Skeletal muscle satellite cell (primary cell): ENCODE data around the gene SLC12A8.
A peak's percentile ranks its signal among the peaks of the same experiment; 100 is the strongest.

ENCODE experiments used
- H3K27me3 ChIP-seq: 2 replicates; pipeline ENCODE4 v1.7.0; 2013; ENCODE audit warnings: low read length; ENCODE audit not compliant: control insufficient read depth, insufficient read depth
- H3K36me3 ChIP-seq: 2 replicates; pipeline ENCODE4 v1.7.0; 2013; ENCODE audit warnings: mild to moderate bottlenecking, control low read depth, low read length; ENCODE audit not compliant: insufficient read depth
- H3K4me1 ChIP-seq: 2 replicates; pipeline ENCODE4 v1.7.0; 2013; ENCODE audit warnings: low read length; ENCODE audit not compliant: control insufficient read depth, insufficient read depth
- H3K4me2 ChIP-seq: 2 replicates; pipeline ENCODE4 v1.7.0; 2013; ENCODE audit warnings: mild to moderate bottlenecking, low read length
- H3K4me3 ChIP-seq: 2 replicates; pipeline ENCODE4 v1.7.0; 2013; ENCODE audit warnings: low read length
- H3K9ac ChIP-seq: 2 replicates; pipeline ENCODE4 v1.7.0; 2013; ENCODE audit warnings: mild to moderate bottlenecking, low read depth, low read length, moderate library complexity
- H3K9me3 ChIP-seq: replicated peaks from 2 replicates; pipeline ENCODE4 v1.7.0; 2013; ENCODE audit warnings: mild to moderate bottlenecking, control low read depth, low read length

The SLC12A8 gene

DNA sequence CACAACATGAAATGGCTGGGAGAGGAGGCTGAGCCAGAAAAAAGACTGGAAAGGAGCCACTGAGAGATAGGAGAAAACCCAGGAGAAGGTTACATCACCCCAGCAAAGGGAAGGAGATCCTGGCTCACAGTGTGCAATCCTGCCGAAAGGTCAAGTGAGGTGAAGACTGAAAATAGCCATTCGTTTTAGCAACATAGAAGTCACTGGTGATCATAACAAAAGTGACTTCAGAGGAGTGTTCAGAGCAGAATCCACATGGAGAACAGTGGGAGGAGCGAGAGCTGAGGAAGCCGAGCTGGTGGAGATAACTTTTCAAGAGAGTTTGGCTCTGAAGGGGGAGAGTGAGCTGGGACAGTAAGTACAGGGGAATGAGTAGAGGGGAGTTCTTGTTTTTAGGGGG is 151.4 kb downstream of the SLC12A8 start:
- Histone ChIP-seq H3K9ac (no peak overlapping the region), H3K36me3 (no peaks in the 10 kb centered on the region), H3K9me3 (no peaks in the 10 kb centered on the region), H3K4me1 (peaks cover 43% of the 10 kb centered on the region), H3K4me2 (no peak overlapping the region), H3K27me3 (no peaks in the 10 kb centered on the region), H3K4me3 (no peak overlapping the region)

DNA sequence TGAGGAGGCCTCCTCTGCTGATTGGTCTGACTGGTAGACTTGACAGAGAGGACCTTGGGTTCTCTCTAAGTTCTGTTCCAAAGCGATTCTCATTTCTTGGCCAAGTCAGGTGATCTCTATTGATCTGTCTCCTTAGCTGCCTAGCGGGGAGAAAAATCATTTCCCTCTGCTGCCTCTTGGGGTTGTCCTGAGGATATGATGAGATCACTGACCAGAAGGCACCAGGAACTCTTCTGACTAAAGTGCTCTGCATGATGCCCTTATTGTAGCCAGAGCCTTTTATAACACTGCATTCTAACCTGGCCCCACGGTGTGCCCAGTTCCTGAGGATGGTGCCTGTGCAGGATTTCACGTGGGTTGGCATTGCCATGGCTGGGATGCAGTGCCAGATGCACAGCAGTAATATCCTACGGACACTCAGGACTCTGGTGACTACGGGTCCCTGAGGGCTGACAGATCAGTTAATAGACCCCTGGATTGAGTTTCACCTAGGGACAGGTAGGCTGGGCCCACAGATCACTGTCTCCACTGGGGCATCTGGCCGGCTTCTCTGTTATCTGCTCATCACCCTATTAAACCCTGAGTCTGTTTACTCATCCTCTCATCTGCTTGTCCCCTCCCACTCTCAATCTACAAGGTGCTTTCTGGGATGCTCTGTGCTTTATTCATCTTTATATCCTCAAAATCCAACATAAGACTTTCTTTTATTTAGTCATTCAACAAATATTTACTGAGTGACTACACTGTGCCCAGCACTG is 152.9 kb downstream of the SLC12A8 start:
- Histone ChIP-seq H3K36me3 (no peaks in the 10 kb centered on the region), H3K4me1 (peaks cover 44% of the 10 kb centered on the region), H3K9me3 (no peaks in the 10 kb centered on the region), H3K27me3 (no peaks in the 10 kb centered on the region), H3K4me2 (no peak overlapping the region), H3K4me3 (no peak overlapping the region), H3K9ac (no peak overlapping the region)

DNA sequence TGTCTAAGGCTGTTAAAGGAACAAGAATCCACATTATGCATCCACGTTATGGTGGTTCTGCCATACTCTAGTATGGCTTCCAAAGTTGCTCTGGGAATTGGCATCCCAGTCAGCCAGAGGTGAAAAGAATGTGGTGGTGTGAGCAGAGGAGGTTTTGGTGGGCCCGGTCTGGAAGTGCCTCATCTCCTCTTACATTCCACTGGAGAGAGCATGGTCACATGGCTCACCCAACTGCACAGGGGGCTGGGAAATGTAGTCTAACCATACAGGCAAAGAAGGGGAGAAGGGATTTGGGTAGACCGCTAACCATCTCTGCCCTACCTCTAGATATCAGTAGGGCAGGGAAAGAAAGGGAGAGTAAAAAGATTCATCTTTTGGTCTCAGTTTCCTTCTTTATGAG is 153.6 kb downstream of the SLC12A8 start:
- H3K4me1 ChIP-seq, result peaks cover 48% of the 10 kb centered on the region
- no peaks in the 10 kb centered on the region for H3K36me3 ChIP-seq

DNA sequence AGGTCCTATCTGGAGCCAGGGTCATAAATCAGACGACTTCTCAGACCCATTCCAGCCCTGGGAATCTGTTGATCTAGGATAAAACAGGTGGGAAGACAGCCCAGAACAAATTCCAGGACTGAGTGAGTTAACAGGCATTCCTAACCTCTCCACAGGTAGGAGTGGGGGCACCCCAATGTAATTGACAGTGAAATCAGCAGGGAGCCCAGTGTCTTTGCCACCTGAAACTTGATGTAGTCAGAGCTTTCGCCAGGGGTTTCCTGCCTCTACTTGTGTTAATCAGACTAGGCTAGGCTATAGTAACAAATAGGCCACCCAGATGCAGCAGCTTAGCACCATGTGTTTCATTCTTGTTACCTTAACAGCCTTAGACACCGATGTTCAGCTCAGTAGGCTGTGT is 154.0 kb downstream of the SLC12A8 start:
- Histone ChIP-seq H3K36me3 (no peaks in the 10 kb centered on the region), H3K4me1 (peaks cover 48% of the 10 kb centered on the region), H3K9me3 (no peaks in the 10 kb centered on the region), H3K9ac (no peak overlapping the region), H3K4me2 (no peak overlapping the region), H3K27me3 (no peaks in the 10 kb centered on the region), H3K4me3 (no peak overlapping the region)

More for the DNA sequence above, 153.6 kb downstream of the SLC12A8 start:
- Histone ChIP-seq H3K9me3 (no peaks in the 10 kb centered on the region), H3K4me3 (no peak overlapping the region), H3K27me3 (no peaks in the 10 kb centered on the region), H3K9ac (no peak overlapping the region), H3K4me2 (no peak overlapping the region)

DNA sequence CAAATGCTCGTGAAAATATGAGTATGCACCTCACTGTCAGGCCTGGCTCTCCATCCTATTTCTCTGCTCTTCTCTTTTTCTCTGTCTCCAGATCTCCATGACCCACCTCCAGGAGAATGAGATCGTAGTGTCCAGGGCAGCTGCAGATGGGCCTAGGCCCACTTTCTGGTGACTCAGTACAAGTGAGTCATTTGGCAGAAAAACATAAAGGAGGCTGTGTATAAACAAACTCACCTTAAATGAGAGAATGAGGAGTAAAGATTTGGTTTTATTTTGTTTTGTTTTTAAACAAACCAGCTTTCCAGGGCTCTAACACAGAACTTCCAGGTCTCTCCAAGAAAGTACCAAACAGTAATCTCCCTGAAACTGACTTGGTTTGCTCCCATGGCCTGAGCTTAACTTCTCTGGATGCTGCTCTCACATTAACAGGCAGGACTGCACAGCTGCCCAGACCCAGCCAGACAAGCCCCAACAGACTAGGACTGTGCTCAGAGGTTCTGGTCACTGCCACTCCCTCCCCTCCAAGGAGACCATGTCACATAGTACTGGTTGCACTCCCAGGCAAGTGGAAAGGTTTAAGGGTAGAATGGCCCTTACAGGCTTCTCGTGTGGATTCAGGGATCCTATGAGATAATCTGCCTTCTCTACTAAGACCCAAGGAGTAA is 155.2 kb downstream of the SLC12A8 start:
- peak overlapping the region; percentile 87 for H3K4me2 ChIP-seq
- H3K9ac ChIP-seq, result no peak overlapping the region
- no peak overlapping the region for H3K4me3 ChIP-seq
- peaks cover 48% of the 10 kb centered on the region for H3K4me1 ChIP-seq
- H3K9me3 ChIP-seq, result no peaks in the 10 kb centered on the region
- no peaks in the 10 kb centered on the region for H3K27me3 ChIP-seq
- no peaks in the 10 kb centered on the region for H3K36me3 ChIP-seq

DNA sequence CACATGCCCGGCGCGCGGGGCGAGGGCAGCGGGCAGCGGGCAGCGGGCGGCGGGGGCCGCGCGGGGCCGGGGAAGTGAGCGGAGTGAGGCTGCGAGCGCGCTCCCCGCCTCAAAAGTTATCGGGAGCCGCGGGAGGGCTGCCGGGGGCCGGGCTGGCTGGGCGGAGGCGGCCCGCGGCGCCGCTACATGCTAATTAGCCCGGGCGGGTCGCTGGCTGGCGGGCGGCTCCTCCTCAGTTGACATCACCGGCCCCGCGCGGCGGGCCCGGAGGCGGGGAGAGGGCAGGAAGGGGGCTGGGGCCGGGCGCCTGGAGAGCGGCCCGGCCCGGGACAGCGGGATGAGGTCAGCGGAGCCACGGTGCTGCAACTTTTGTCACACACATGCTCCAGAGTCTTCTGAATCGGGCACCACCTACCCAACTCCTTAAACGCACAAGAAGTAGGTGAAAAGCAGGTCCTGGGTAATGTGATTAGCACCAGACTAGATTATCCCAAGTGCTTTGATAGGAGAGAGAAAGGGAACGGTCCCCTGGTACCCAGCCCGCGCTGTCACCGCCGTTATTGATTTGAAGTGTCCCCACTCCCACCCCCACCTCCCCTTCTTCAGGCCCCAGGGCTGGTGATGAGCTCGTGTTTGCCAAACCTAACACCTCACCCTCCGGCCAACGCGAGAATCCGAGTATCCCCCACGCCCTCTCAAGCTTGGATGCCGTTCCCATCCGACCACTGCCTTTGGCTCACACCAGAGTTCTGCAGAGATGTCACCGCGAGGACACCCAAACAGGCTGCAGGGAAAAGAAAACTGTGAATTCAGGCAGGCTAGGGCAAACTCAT is 156.4 kb downstream of the SLC12A8 start, which contains the start of gene HEG1:
Gene HEG1 (minus strand): TSS at position 85 of the 833 bp plus-strand sequence. CDS start 107 bp downstream, outside the sequence.
- Histone ChIP-seq H3K27me3 (no peaks in the 10 kb centered on the region), H3K4me2 (peak within 1 kb of the TSS; percentile 87), H3K4me3 (peak within 1 kb of the TSS; percentile 77), H3K9me3 (no peaks in the 10 kb centered on the region), H3K4me1 (peaks cover 51% of the 10 kb centered on the region), H3K36me3 (no peaks in the 10 kb centered on the region), H3K9ac (peak within 1 kb of the TSS; percentile 87)

DNA sequence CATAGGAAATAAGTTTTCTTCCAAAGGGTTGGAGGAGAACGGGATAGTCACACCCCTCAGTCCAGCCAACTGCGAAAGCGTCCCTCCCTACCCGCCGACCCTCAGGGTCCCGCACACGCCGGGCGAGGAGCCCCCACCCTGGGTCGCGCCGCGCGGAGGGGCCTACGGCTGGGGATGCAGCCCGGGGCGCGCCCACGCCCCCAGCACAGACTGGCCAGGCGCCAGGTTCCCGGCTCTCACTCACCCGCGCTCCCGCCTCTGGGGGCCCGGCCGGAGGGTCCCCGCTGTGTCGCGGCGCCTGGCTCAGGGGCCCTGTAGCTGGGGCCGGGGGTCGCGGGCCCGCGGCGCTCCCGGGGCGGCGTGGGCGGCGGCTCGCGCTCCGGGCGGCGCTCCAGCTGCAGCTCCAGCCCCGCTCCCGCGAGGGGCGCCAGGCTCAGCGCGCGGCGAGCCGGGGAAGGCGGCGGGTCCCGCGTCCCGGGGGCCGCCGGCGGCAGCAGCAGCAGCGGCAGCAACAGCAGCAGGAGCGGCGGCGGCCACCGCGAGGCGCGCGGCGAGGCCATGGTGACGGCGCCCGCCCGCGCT is 157.1 kb downstream of the SLC12A8 start:
- no peaks in the 10 kb centered on the region for H3K9me3 ChIP-seq
- peaks cover 50% of the 10 kb centered on the region for H3K4me1 ChIP-seq
- H3K9ac ChIP-seq, result peak overlapping the region; percentile 87
- H3K27me3 ChIP-seq, result no peaks in the 10 kb centered on the region
- peak overlapping the region; percentile 77 for H3K4me3 ChIP-seq
- peak overlapping the region; percentile 87 for H3K4me2 ChIP-seq
- no peaks in the 10 kb centered on the region for H3K36me3 ChIP-seq

DNA sequence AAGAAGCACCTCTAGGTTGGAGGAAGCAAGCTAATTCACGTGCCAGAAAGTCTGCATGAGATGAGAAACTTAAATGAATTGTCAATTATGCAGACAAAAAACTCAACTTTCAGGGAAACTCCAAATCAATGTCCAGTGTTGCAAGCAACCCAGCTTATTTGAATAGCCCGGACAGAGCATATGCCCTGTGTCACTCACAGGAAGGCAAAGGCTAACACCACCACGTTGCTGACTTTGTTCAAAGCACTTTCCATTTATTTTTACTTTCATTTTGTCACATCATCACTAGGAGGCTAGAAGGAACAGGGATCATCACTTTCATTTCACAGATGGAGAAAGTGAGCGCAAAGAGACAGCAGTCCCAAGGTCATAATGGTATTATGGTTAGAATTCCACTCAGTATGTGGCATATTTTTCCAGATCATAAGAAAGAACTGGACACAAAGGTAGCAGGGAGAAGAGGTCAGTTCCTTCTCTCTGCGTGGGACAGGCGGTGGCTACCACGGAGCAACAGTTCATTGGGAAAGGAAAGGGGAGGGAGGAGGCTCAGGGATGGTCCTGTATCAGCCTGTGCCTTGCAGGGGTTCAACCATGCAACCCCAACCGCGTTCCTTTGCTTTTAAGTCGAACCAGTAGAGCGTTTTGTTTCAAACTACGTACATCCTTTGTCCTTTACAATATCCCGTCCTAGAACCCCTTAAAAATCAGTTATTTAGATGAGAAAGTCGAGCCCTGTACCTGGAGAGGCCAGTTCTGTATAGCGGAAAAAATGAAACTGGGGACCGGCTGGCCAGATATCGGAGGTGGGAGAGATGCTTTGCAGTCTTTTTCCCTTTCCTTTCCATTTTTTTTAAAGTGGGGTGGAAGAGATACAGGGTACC is 157.9 kb downstream of the SLC12A8 start:
- Histone ChIP-seq H3K36me3 (no peaks in the 10 kb centered on the region), H3K9me3 (no peaks in the 10 kb centered on the region), H3K4me2 (peak overlapping the region; percentile 87), H3K9ac (peak overlapping the region; percentile 87), H3K4me3 (peak overlapping the region; percentile 77), H3K27me3 (no peaks in the 10 kb centered on the region), H3K4me1 (peaks cover 50% of the 10 kb centered on the region)

DNA sequence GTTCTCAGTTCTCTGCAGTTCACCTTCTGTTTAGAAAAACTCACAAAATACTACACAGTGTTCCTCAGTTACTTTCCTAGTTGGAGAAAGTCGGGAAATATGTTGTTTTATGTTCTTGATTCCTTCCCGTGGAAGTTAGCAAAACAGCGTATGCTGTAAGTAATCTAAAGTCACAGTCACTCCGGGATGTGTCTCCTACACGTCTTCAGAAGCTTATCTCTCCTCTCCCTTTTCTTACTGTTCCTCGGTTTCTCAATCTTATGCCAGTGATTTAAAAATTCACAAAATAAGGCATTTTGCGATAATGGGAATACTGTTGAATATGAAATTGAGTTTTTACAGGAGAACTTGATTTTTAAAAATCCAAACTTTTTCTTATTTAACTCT is 158.5 kb downstream of the SLC12A8 start:
- peak overlapping the region; percentile 87 for H3K9ac ChIP-seq
- peak overlapping the region; percentile 77 for H3K4me3 ChIP-seq
- H3K4me1 ChIP-seq, result peaks cover 50% of the 10 kb centered on the region
- H3K9me3 ChIP-seq, result no peaks in the 10 kb centered on the region
- no peaks in the 10 kb centered on the region for H3K36me3 ChIP-seq
- H3K27me3 ChIP-seq, result no peaks in the 10 kb centered on the region
- peak overlapping the region; percentile 87 for H3K4me2 ChIP-seq

DNA sequence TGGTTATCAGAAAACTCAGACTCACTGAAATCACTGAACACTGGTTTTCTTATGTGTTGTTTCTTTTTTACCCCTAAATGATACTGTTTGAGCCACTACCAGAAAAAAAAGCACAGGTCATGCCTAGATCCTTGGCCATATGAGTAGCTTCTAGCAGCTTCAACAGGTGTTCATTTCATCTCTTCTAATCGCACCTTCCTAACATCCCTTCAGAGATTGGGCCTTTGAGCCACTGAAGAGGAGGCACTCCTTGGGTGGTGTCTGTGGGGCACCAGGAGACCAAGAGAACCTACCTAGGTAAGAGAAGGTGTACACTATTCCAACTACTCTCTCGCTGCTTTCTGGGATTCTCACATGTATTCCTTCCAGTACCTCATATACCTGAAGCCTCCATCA is 159.2 kb downstream of the SLC12A8 start:
- H3K36me3 ChIP-seq, result no peaks in the 10 kb centered on the region
- no peaks in the 10 kb centered on the region for H3K9me3 ChIP-seq
- peak overlapping the region; percentile 54 for H3K4me3 ChIP-seq
- peak overlapping the region; percentile 87 for H3K4me2 ChIP-seq
- no peaks in the 10 kb centered on the region for H3K27me3 ChIP-seq
- peaks cover 50% of the 10 kb centered on the region for H3K4me1 ChIP-seq
- H3K9ac ChIP-seq, result peak overlapping the region; percentile 87
